HG03521 (cell line): Measurements from ENCODE around the gene LSM11.
A peak's percentile ranks its signal among the peaks of the same experiment; 100 is the strongest.
"Not testable (repeated sequence)": the region's sequence is repeated elsewhere in the genome, so short reads cannot be mapped to it uniquely, and the experiment has no call there.

Source experiments
- ATAC-seq: cut with Tn5 transposase; IDR thresholded peaks from one replicate; pipeline ENCODE4 v1.9.1; 2021; ENCODE audit warnings: mild to moderate bottlenecking, moderate library complexity; ENCODE audit not compliant: unreplicated experiment

Gene LSM11

GRCh38 chr5:157743163-157744050, at the start of gene LSM11:
LSM11 (plus strand) TSS chr5:157743712; CDS start chr5:157743751, 39 bp downstream.
- ATAC-seq = peak; percentile 91

GRCh38 chr5:157693816-157694215, 49.7 kb upstream of the LSM11 start:
- not testable (repeated sequence) for ATAC-seq

- ATAC-seq = not testable (repeated sequence)
These were observed 47.4 kb upstream of the LSM11 start for GRCh38 chr5:157696154-157696553.

GRCh38 chr5:157698674-157699073, 44.8 kb upstream of the LSM11 start:
- not testable (repeated sequence) for ATAC-seq

GRCh38 chr5:157703736-157704135, 39.8 kb upstream of the LSM11 start:
- no peak for ATAC-seq

- ATAC-seq = no peak
These were observed 34.6 kb upstream of the LSM11 start for GRCh38 chr5:157708866-157709265.

- no peak for ATAC-seq
These were observed 34.2 kb upstream of the LSM11 start for GRCh38 chr5:157709346-157709745.

- ATAC-seq = no peak
These were observed 33.1 kb upstream of the LSM11 start for GRCh38 chr5:157710431-157710830.

GRCh38 chr5:157710882-157711281, 32.6 kb upstream of the LSM11 start:
- no peak for ATAC-seq

- ATAC-seq = no peak
These were observed 29.5 kb upstream of the LSM11 start for GRCh38 chr5:157713830-157714595.

GRCh38 chr5:157714596-157714864, 29.0 kb upstream of the LSM11 start:
- no peak for ATAC-seq

GRCh38 chr5:157718519-157718918, 25.0 kb upstream of the LSM11 start:
- ATAC-seq = peak; percentile 56

- no peak for ATAC-seq
These were observed 24.3 kb upstream of the LSM11 start for GRCh38 chr5:157719245-157719644.

- no peak for ATAC-seq
These were observed 22.4 kb upstream of the LSM11 start for GRCh38 chr5:157721159-157721558.

- ATAC-seq = not testable (repeated sequence)
These were observed 20.6 kb upstream of the LSM11 start for GRCh38 chr5:157722895-157723294.

GRCh38 chr5:157726607-157727006, 16.9 kb upstream of the LSM11 start:
- not testable (repeated sequence) for ATAC-seq

- ATAC-seq = not testable (repeated sequence)
These were observed 15.7 kb upstream of the LSM11 start for GRCh38 chr5:157727858-157728257.

- peak; percentile 50 for ATAC-seq
These were observed 13.7 kb upstream of the LSM11 start for GRCh38 chr5:157729858-157730257.

- no peak for ATAC-seq
These were observed 12.6 kb upstream of the LSM11 start for GRCh38 chr5:157730900-157731271.

GRCh38 chr5:157731272-157732129, 12.0 kb upstream of the LSM11 start, which contains the start of gene THG1L:
THG1L (plus strand) TSS chr5:157731420; CDS start chr5:157731441, 21 bp downstream.
- peak; percentile 94 for ATAC-seq

- no peak for ATAC-seq
These were observed 11.4 kb upstream of the LSM11 start for GRCh38 chr5:157732130-157732514.
